Measurements from ENCODE around the gene PHIP.

The PHIP gene

DNA sequence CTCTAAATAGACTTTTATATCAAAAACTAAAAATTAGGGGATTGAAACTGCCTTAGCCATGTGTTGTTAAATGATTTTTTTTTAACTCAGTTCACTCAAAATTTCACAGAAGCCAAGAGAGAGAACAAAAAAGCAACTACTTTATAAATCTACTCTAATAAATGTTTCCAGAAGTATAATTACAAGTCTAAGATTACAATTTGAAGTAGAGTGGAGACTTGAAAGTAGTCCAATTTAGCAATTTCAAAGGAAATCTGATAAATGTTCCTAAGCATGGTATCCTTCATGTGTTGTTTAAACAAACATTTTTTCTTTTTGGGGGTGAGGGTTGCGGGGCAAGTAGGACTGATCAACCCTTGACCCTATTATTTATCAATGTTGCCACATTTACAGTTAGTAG lies 72.6 kb downstream of the PHIP start:
- no peak for TF ChIP-seq GATA2 (IDR thresholded peaks at IDR 0.05; ENCODE audit: low read depth, low read length)
- no peak for TF ChIP-seq GATA3 (IDR thresholded peaks at IDR 0.05; ENCODE audit: low read depth, low read length)

DNA sequence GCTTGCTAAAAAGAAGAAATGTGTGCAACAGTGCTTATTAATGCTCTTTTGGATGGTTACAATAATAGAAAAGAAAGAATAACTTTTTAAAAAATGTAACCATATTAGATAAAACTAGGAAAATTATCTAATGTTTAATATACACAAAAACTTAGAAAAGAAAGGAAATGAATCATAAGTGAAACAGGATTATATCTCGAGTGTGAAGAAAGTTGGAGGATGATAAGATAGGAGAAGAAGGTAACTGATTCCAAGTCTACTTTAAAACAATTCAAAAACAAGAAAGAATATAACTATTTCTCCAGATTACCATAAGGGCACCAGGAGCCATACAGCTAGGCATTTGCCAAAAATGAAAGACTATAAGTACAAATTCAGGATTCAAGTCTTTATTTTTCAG lies 73.0 kb downstream of the PHIP start:
- TF ChIP-seq GATA3 (IDR thresholded peaks at IDR 0.05; ENCODE audit: low read depth, low read length), result no peak
- TF ChIP-seq GATA2 (IDR thresholded peaks at IDR 0.05; ENCODE audit: low read depth, low read length), result no peak

DNA sequence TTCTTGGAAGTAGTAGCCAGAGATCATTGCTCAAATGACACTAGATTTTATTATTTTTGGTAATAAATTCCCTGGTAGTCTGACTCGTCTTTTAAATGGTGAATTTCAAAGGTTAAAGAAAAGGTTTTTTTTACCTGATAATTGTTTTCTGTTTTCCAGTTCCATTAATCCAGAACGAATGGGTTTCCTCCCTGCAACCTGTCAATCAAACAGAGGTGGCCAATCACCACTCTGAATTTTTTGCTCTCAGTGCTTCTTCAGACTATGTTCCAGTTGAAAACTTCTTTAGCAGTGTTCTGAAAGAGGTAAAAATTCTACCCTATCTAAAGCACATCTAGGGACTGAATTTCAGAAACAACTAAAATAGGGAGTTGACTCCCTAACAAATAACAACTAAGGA lies 73.8 kb downstream of the PHIP start:
- no peak for TF ChIP-seq GATA3 (IDR thresholded peaks at IDR 0.05; ENCODE audit: low read depth, low read length)
- no peak for TF ChIP-seq GATA2 (IDR thresholded peaks at IDR 0.05; ENCODE audit: low read depth, low read length)

DNA sequence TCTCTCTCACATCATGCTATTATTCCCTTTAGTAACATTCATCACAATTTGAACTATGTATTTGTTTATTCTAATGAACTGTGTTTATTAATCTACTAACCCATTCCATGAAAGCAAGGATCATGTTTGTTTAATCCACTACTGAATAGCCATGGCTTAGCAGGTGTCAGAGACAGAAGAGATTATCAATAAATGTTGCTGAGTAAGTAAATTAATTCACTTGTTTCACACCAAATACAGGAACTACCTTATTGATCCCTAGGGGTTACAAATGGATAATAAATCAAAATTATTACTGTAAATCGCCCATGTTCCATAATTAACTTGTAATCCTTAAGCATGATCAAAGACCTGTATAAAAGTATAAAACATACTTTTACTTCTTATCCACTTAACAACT lies 76.6 kb downstream of the PHIP start:
- TF ChIP-seq GATA3 (IDR thresholded peaks at IDR 0.05; ENCODE audit: low read depth, low read length), result no peak
- no peak for TF ChIP-seq GATA2 (IDR thresholded peaks at IDR 0.05; ENCODE audit: low read depth, low read length)

DNA sequence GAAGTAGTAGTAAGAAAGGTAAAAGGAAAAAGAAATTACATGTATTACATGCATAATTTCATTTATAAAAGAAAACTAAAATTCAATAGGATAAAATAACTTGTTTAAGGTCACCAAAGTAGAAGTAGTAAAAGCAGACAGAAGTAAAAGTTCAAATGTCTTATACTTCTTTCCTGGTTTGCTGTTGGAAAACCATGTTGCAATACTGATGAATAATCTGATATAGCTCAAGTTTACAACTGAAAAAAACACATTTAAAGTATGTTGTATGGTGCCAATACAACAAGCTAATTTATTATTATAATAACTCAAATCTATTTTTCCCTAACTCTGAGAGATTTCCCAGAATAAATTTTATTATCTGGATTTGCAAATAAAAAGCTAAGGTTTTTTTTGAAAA lies 78.3 kb downstream of the PHIP start:
- TF ChIP-seq GATA3 (IDR thresholded peaks at IDR 0.05; ENCODE audit: low read depth, low read length) (no peak), GATA2 (IDR thresholded peaks at IDR 0.05; ENCODE audit: low read depth, low read length) (no peak)

DNA sequence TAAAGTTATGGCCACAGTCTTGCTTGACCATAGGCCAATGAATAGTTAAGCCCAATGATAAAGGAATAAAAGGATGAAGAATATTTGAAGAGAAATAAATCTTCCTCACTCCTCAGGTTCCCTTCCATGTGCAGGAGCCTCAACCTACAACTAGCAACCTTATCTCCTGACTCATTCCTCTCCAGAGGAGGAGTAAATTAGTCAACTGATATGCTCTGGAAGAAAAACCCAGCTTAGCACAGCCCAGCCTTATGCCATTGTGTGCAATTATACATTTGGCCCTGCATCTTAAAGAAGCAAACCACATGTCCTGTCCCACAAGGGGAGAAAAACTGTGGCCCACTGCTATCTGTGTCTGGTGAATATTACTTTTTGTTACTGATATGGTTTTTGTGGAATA lies 82.1 kb downstream of the PHIP start:
- TF ChIP-seq GATA3 (IDR thresholded peaks at IDR 0.05; ENCODE audit: low read depth, low read length) (no peak), GATA2 (IDR thresholded peaks at IDR 0.05; ENCODE audit: low read depth, low read length) (no peak)

DNA sequence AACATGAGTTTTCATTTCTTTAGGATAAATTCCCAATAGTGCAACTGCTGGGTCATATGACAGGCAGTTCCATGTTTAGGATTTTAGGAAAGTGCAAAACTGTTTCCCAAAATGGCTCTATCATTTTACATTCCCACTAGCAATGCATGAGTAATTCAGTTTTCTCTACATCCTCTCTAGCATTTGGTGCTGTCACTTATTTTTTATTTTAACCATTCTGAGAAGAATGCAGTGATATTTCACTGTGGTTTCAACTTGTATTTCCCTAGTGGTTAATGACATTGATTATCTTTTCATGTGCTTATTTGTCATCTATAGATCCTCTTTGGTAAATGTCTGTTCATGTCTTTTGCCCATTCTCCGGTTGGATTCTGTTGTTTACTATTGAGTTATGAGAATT lies 82.7 kb downstream of the PHIP start:
- TF ChIP-seq GATA2 (IDR thresholded peaks at IDR 0.05; ENCODE audit: low read depth, low read length) (no peak), GATA3 (IDR thresholded peaks at IDR 0.05; ENCODE audit: low read depth, low read length) (no peak)

DNA sequence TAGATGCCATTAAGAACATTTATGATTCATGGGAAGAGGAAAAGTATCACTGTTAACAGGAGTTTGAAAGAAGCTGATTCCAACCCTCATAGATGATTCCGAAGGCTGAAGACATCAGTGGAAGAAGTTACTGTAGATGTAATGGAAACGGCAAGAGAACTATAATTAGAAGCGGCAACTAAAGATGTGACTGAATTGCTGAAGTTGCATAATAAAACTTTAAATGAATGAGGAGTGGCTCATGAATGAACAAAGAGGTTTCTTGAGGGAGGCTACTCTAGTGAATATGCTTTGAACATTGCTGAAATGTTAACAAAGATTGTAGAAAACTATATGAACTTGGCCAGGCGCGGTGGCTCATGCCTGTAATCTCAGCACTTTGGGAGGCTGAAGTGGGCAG lies 84.1 kb downstream of the PHIP start:
- TF ChIP-seq GATA3 (IDR thresholded peaks at IDR 0.05; ENCODE audit: low read depth, low read length) (no peak), GATA2 (IDR thresholded peaks at IDR 0.05; ENCODE audit: low read depth, low read length) (no peak)

DNA sequence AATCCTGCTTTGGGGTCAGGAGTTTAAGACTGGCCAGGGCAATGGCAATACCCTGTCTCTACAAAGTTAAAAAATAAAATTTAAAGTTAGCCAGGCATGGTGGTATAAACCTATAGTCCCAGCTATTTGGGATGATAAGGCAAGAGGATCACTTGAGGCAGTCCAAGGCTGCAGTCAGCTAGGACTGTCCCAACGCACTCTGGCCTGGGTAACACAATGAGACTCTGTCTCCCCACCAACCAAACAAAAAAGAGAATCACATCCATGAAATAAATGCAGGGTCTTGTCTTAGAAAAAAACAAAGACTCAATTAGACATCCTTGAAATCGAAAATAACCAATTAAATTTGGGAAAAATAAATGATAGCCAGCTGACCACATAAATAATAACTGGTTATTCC lies 88.9 kb downstream of the PHIP start:
- TF ChIP-seq GATA3 (IDR thresholded peaks at IDR 0.05; ENCODE audit: low read depth, low read length) (no peak), GATA2 (IDR thresholded peaks at IDR 0.05; ENCODE audit: low read depth, low read length) (no peak)

DNA sequence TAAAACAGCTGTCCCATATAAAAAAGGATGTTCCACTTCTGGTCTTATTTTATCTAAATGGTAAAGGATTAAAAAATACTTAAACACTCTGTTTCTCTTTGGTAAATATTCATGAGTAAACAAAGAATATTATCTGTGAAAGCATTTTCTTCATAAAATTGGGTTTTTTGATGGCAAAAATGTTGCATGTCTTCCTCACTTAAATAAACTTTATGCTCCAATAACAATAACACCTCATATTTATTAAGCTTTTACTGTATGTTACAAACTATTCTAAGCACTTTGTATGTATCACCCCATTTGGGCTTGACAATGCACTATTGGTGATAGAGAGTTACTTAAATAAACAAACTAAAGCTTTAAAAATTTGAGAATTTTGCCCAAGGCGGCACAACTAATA lies 91.9 kb downstream of the PHIP start:
- TF ChIP-seq GATA2 (IDR thresholded peaks at IDR 0.05; ENCODE audit: low read depth, low read length), result no peak
- no peak for TF ChIP-seq GATA3 (IDR thresholded peaks at IDR 0.05; ENCODE audit: low read depth, low read length)

DNA sequence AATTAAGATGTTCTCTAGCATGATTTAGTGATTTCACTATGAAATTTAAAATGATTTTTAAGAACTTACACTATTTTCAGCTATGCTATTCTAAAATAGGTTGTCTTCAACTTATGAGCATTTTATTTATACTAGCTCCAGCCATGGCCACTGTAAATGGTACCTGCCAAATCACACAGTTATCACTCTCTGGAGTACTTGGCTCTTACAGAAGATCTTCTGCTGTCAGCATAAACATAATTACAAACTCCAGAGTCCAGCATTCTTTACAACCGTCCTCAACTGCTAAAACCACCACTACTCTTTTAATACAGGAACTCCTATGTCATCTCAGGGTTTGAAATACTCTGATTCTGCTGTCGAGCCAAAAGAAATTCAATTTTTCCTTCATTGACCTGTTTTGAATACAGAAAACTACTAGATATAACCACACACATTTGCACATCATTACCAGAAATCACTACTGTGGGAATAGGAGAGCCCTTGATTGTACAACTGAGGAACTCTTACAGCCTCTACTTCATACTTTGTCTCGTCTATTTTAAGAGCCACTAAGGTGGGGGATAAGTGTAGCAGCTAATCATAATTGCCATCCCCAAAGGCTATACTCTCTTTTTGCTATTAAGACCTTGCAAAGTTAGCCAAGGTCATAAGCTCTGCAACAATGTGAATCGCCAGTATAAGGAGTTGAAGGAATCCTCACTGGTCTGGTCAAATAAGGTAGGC lies 93.7 kb downstream of the PHIP start:
- TF ChIP-seq GATA3 (IDR thresholded peaks at IDR 0.05; ENCODE audit: low read depth, low read length) (no peak), GATA2 (IDR thresholded peaks at IDR 0.05; ENCODE audit: low read depth, low read length) (no peak)

DNA sequence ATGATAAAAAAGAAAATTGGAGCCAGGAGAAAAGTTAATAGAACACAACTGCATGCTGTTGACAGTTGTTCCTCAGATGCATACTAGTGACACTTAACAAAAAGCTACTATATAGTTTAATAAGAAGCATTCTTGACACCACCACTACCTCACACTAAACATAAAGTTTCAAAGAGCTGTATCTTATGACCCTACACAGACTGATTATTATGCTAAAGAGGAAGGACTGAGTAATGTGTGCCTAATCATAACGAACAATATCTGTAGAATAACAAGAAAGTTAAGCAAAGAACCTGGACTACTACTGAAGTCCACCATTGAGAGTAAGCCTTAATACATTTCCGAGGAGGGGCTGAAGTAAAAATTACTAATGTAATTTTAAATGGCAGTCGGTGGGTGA lies 110.9 kb downstream of the PHIP start:
- no peak for TF ChIP-seq GATA2 (IDR thresholded peaks at IDR 0.05; ENCODE audit: low read depth, low read length)
- TF ChIP-seq GATA3 (IDR thresholded peaks at IDR 0.05; ENCODE audit: low read depth, low read length), result no peak

DNA sequence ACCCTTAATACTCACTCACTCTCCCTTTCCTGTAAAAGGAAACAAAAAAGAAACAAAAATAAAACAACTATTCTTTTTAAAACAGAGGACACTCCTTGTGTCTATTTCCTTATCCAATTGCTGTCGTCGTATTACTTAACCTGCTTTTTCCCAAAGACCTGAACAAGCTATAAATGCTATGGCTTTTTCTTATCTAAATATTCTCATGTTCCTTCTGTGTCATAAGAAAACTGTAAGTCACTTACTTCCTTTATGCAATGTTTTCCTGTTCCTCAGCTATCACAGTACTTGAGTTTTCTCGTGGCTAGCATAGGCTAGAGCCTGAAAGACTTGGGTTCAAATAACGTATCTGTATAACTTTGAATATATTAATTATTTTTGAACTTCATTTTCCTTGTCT lies 111.5 kb downstream of the PHIP start:
- TF ChIP-seq GATA2 (IDR thresholded peaks at IDR 0.05; ENCODE audit: low read depth, low read length) (no peak), GATA3 (IDR thresholded peaks at IDR 0.05; ENCODE audit: low read depth, low read length) (no peak)

DNA sequence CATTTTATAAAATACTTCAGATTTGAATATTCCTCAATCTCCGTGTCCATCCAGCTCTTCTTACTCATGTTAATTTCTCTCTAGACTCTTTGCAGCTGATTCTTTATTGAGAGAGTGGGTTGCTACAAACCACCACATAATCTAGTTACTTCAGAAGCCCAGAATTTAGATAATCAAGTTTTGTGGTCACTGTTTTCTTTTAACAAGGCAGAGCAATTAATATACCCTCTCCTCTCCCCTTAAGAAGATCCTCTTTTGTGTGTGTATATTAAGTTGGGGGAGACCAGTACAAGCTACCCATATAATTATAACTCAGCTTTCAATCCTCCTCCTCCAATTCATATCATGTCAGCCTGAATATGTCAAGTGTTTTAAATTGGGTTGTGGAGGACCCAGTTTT lies 115.6 kb downstream of the PHIP start:
- TF ChIP-seq GATA3 (IDR thresholded peaks at IDR 0.05; ENCODE audit: low read depth, low read length), result no peak
- no peak for TF ChIP-seq GATA2 (IDR thresholded peaks at IDR 0.05; ENCODE audit: low read depth, low read length)

DNA sequence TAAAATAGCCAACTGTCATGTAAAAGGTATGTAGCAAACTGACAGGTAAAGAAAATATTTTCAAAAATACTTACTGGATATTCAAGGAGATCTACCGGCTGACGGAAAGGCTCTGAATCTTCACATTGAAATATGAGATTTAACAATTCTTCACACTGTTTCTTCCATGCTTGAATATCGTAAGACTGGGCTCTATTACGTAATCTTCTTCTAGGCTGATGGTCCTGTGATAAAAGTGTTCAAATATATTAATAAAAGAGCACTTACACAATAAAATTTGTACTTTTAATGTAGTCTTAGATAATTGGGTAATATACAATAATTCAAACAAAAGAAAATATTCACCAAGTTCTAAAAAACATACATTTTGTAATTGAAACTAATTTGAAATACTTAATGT lies 123.3 kb downstream of the PHIP start:
- TF ChIP-seq GATA2 (IDR thresholded peaks at IDR 0.05; ENCODE audit: low read depth, low read length) (no peak), GATA3 (IDR thresholded peaks at IDR 0.05; ENCODE audit: low read depth, low read length) (no peak)

DNA sequence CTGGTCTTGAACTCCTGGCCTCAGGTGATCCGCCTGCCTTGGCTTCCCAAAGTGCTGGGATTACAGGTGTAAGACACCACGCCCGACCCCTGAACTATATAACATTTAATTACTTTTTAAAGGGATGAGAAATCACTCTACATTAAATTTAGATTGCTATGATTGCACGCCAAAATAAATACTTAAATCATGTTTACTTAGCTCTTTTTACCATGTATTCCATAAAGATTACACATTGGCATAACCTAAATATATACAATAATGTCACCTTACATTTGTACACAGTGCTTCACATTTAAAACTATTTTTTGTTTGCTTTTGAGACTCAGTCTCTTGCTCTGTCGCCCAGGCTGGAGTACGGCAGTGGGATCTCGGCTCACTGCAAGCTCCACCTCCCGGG lies 124.3 kb downstream of the PHIP start:
- TF ChIP-seq GATA2 (IDR thresholded peaks at IDR 0.05; ENCODE audit: low read depth, low read length) (no peak), GATA3 (IDR thresholded peaks at IDR 0.05; ENCODE audit: low read depth, low read length) (no peak)

All from SH-SY5Y (cell line).